Transverse colon (tissue), 4 donors: ENCODE measurements around the gene INPP4B. TPM values are rescaled to one million over a fixed set of nuclear protein-coding genes. Genes with fewer than 3 reads are reported as not detected.

ENCODE experiments used
- DNase-seq: peaks from one replicate; pipeline ENCODE4 v3.0.0-alpha.2; 2019
- H3K27ac ChIP-seq, 4 donors: fragments of 200-600 bp; sonication (generic); 2 replicates each; pipeline ENCODE4 v1.5.1; 2016 to 2018; ENCODE audit warnings: inconsistent platforms in 4 of 4
- H3K27me3 ChIP-seq: fragments of 200-600 bp; sonication (generic); 2 replicates; pipeline ENCODE4 v1.5.1; 2017; ENCODE audit warnings: inconsistent platforms
- H3K36me3 ChIP-seq, 4 donors: fragments of 200-600 bp; sonication (generic); 2 replicates each; pipeline ENCODE4 v1.5.1; 2017 to 2019; ENCODE audit warnings: inconsistent platforms in 4 of 4
- H3K4me1 ChIP-seq, 4 donors: fragments of 200-600 bp; sonication (generic); 2 replicates each; pipeline ENCODE4 v1.5.1; 2017 to 2020; ENCODE audit warnings: inconsistent platforms in 4 of 4
- H3K4me3 ChIP-seq, 4 donors: fragments of 200-600 bp; sonication (generic); 1 replicate in 1 of 4; 2 replicates in 3 of 4; pipeline versions ENCODE4 v1.5.1 to v1.6.1; 2017 to 2019; ENCODE audit warnings: inconsistent platforms in 4 of 4
- H3K9me3 ChIP-seq, 2 donors: fragments of 200-600 bp; sonication (generic); 2 replicates each; pipeline ENCODE4 v1.5.1; 2017 to 2019; ENCODE audit warnings: inconsistent platforms in 2 of 2
- EP300 ChIP-seq: sonication (generic); formaldehyde crosslinking; IDR thresholded peaks from one replicate; pipeline ENCODE4 v1.6.1; 2017; ENCODE audit warnings: antibody characterized with exemption, low read depth
- POLR2A ChIP-seq: fragments of 450-650 bp; IDR thresholded peaks from one replicate; pipeline ENCODE4 v1.6.1; 2016; ENCODE audit warnings: antibody characterized with exemption, mild to moderate bottlenecking, moderate library complexity
- POLR2AphosphoS5 ChIP-seq, 3 donors: sonication (generic); formaldehyde crosslinking; IDR thresholded peaks; one replicate each; pipeline ENCODE4 v1.6.1; 2016; ENCODE audit warnings: antibody characterized with exemption in 3 of 3
- WGBS, 2 donors: methylation state at CpG; one replicate each; pipeline ENCODE4 v1.1.5; 2018; ENCODE audit warnings: low coverage in 1 of 2; 5-methylcytosine and 5-hydroxymethylcytosine counted together
- in situ Hi-C, 4 donors: fragments of 200-750 bp; cut with MboI; loops; one replicate each; pipeline versions ENCODE4 v1.15.0 to v1.15.1; 2017; ENCODE audit warnings: low sequenced_read_pairs in 3 of 4, low pct_ligation_motif_present in 1 of 4, low pct_unique_long_range_greater_than_20kb in 1 of 4
- intact Hi-C: fragments of 100-400 bp; cut with DNase I; formaldehyde crosslinking; loops from one replicate; pipeline ENCODE4 v1.15.1; 2023; ENCODE audit warnings: low total_unique reads
- total RNA-seq, 4 donors: library from RNA; depleted of rRNA; stranded (reverse); fragments of >200 nt; gene quantifications; one replicate each; pipeline ENCODE4 v1.1.0, GENCODE V29; 2016
- TF ChIP-seq, protein P1 (sequence below), 5 experiments: fragments of 200-600 bp in 3 of 5; fragments of 450-650 bp in 2 of 5; sonication (generic) in 3 of 5; IDR thresholded peaks; 1 replicate in 2 of 5; 2 replicates in 3 of 5; pipeline ENCODE4 v1.5.1; 2016 to 2017; ENCODE audit warnings: antibody characterized with exemption in 5 of 5, inconsistent platforms in 3 of 5, mild to moderate bottlenecking in 2 of 5, moderate library complexity in 1 of 5

Gene INPP4B
- total RNA-seq, 4 donors from 2014 or later, result 18.3 to 33.8 (median 31.4) TPM

DNA sequence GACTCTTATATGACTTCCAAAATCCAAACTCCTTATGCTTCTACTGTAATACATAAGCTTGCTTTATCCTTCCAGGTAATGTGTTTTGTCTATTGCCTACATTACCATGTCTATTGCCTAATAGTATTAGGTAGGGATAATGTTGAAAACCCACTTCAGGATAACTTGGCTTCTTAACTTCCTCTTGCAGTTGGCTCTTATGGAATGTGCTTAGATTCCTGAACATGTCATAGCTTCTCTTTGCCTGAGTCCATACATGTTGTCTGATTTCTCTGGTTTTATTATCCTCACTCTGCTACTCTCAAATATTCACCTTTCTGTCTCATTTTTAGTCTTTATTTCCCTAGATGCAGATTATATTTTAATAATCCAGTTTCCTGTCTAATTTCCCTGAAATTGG, 609.8 kb downstream of the INPP4B start:
- no peak overlapping the region for H3K4me3 ChIP-seq
- in situ Hi-C loops (no loop called here), intact Hi-C loops (no loop called here)
- H3K27ac ChIP-seq, result no peak overlapping the region
- no peaks in the 10 kb centered on the region for H3K36me3 ChIP-seq
- no peaks in the 10 kb centered on the region for H3K4me1 ChIP-seq
- no peak for TF ChIP-seq POLR2AphosphoS5 (IDR thresholded peaks at IDR 0.05)
- TF ChIP-seq, protein P1, sequence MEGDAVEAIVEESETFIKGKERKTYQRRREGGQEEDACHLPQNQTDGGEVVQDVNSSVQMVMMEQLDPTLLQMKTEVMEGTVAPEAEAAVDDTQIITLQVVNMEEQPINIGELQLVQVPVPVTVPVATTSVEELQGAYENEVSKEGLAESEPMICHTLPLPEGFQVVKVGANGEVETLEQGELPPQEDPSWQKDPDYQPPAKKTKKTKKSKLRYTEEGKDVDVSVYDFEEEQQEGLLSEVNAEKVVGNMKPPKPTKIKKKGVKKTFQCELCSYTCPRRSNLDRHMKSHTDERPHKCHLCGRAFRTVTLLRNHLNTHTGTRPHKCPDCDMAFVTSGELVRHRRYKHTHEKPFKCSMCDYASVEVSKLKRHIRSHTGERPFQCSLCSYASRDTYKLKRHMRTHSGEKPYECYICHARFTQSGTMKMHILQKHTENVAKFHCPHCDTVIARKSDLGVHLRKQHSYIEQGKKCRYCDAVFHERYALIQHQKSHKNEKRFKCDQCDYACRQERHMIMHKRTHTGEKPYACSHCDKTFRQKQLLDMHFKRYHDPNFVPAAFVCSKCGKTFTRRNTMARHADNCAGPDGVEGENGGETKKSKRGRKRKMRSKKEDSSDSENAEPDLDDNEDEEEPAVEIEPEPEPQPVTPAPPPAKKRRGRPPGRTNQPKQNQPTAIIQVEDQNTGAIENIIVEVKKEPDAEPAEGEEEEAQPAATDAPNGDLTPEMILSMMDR (IDR thresholded peaks at IDR 0.05), result no peak
- TF ChIP-seq EP300, result no peak
- no peak for TF ChIP-seq POLR2A
- H3K9me3 ChIP-seq, result no peaks in the 10 kb centered on the region
- H3K27me3 ChIP-seq, result no peaks in the 10 kb centered on the region
- no peak for DNase-seq

DNA sequence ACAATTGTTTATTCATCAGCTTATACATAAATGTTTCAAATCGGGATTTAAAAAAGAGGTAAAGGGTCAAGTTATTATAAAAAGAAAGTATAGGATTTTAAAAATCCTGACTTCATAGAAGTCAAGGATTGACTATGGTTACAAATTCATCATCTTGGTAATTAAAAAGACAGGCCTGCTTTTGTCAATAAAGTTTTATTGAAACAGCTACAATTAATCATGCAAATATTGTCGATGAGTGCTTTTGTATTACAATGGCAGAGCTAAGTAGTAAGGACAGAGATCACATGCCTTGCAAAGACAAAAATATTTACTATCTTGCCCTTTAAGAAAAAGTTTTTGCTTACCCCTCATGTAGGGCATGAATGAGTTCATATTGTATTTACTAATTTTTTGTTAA, 614.3 kb downstream of the INPP4B start:
- Histone ChIP-seq H3K27me3 (no peaks in the 10 kb centered on the region), H3K4me3 (no peak overlapping the region), H3K27ac (no peak overlapping the region), H3K36me3 (no peaks in the 10 kb centered on the region), H3K9me3 (no peaks in the 10 kb centered on the region), H3K4me1 (no peaks in the 10 kb centered on the region)
- intact Hi-C loops (no loop called here), in situ Hi-C loops (no loop called here)
- WGBS, 2 donors, result 88 to 94% methylated on average over 2 of the region's 2 CpGs
- no peak for DNase-seq
- TF ChIP-seq POLR2AphosphoS5 (IDR thresholded peaks at IDR 0.05), result no peak
- TF ChIP-seq EP300, result no peak
- TF ChIP-seq POLR2A, result no peak
- TF ChIP-seq, protein P1 (IDR thresholded peaks at IDR 0.05), result no peak

DNA sequence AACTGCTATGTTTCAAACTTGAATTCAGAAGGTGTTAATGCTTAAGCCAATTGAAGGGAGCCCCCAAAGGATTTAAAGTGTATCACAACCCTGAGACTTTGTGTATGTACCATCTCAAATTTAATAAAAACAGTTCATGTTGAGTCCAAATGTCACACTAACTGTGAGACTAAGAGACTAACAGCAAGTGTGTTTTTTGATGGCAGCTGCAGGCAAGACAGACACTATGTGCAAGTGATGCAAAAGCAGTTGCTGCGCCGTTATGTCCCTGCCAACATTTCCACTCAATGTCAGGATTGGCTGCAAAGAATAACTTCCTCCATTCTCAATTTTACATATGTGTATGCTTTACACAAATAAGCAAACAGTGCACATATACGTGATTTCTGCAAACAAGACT, 615.1 kb downstream of the INPP4B start:
- TF ChIP-seq POLR2A, result no peak
- TF ChIP-seq, protein P1 (IDR thresholded peaks at IDR 0.05), result no peak
- intact Hi-C loops (no loop called here), in situ Hi-C loops (no loop called here)
- Histone ChIP-seq H3K9me3 (no peaks in the 10 kb centered on the region), H3K4me3 (no peak overlapping the region), H3K27me3 (no peaks in the 10 kb centered on the region), H3K4me1 (no peaks in the 10 kb centered on the region), H3K27ac (no peak overlapping the region), H3K36me3 (no peaks in the 10 kb centered on the region)
- WGBS, 2 donors, result 90 to 92% methylated on average over 1 to 3 of the region's 3 CpGs
- no peak for DNase-seq

- in situ Hi-C loops, result no loop called here
- no peaks in the 10 kb centered on the region for H3K27me3 ChIP-seq
- no peaks in the 10 kb centered on the region for H3K4me1 ChIP-seq
- H3K36me3 ChIP-seq, result no peaks in the 10 kb centered on the region
- no peak for DNase-seq
- H3K9me3 ChIP-seq, result no peaks in the 10 kb centered on the region
- intact Hi-C loops, result loop anchor here (1.0 kb wide), 1 partner anchor 31 kb away; no protein-coding TSS in a partner anchor
- TF ChIP-seq POLR2AphosphoS5 (IDR thresholded peaks at IDR 0.05) (no peak), POLR2A (no peak), EP300 (no peak)
- TF ChIP-seq, protein P1 (IDR thresholded peaks at IDR 0.05), result no peak
- no peak overlapping the region for H3K27ac ChIP-seq
- no peak overlapping the region for H3K4me3 ChIP-seq
These were observed 620.1 kb downstream of the INPP4B start for GRCh38 chr4:142226014-142226413.
